AG09319 (cell line): ENCODE measurements around the gene DYNC1I2.

ENCODE experiments used
- DNase-seq: peaks from one replicate; pipeline ENCODE4 v3.0.0-alpha.2; 2010; ENCODE audit warnings: low read depth; ENCODE audit errors: extremely low read depth
- CTCF ChIP-seq: IDR thresholded peaks from 2 replicates; pipeline ENCODE4 v1.5.1; 2011; ENCODE audit warnings: low read depth, mild to moderate bottlenecking, inconsistent platforms, low read length, moderate library complexity

DYNC1I2 gene

DNA sequence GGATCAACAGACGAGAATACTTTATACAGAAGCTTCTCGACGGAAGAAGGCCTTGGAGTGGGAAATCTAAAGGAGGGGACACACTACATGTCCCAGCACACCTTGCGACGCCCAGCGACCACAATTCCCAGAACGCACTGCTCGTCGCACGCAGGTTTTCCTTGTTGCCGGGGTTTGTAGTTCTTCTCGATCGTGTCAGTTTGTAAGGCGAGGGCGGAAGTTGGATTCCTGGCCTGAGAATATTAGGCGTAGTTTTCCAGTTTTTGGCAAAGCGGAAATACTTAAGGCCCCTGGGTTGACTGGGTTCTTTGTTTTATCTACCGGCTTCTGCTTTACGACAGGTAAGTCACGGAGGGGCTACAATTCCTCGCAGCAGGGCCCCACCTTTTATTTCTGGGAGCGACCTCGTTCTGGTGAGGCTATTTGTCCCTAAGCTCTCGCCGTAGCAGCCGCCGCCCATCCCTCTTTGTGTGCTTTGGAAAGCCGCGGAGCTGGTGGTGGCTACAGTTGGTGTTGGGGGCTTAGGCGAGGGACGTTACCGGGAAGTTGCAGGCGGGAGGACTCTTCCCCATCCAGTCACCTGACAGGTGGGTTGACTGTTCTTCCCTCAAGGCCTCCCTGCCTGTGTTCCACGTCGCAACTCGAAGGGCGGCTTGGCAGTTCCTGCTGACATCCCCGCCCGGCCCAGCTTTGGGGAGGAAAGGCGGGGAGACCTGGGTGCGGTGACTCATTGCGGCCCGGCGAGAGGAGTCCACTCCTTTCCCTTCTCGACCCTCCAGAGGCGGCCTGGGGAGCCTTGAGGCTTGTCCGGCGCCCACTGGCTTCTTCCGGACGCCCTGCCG is at the start of gene DYNC1I2:
DYNC1I2 (plus strand) TSS at position 183 of the 842 bp plus-strand sequence. CDS start 2,687 bp downstream, outside the sequence.
- DNase-seq = peak; percentile 87
- no peak for TF ChIP-seq CTCF

DNA sequence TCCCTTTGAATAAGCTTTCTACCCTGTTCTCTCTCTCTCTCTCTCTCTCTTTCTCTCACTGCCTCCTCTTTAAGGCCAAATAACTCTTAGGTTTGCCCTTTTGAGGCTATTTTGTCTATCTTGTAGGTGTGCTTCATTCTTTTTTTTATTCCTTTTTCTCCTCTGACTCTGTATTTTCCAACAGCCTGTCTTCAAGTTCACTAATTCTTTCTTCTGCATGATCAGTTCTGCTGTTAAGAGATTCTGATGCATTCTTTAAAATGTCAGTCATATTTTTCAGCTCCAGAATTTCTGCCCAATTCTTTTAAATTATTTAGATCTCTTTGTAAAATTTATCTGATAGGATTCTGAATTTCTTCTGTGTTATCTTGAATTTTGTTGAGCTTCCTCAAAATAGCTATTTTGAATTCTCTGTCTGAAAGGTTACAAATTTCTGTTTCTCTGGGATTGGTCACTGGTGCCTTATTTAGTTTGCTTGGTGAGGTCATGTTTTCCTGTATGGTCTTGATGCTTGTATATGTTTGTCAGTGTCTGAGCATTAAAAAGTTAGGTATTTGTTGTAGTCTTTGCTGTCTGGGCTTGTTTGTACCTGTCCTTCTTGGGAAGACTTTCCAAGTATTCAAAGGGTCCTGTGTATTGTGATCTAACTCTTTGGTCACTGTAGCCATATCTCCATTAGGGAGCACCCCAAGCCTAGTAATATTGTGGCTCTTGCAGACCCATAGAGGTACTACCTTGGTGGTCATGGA is 35.4 kb upstream of the DYNC1I2 start:
- TF ChIP-seq CTCF = no peak
- no peak for DNase-seq

DNA sequence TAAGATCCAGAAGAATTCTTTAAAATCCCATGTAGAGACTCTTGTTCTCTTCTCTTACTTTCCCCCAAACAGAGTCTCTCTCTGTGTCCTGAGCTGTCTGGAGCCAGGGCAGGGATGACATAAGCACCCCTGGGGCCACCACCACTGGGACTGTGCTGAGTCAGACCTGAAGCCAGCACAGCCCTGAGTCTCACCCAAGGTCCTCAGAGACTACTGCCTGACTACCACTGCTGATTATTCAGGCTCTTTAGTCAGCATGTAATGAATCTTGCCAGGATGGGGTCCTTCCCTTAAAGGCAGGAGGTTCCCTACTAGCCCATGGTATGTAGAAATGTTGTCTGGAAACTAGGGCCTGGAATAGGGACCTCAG is 34.9 kb upstream of the DYNC1I2 start:
- no peak for DNase-seq
- TF ChIP-seq CTCF = no peak

- no peak for DNase-seq
- no peak for TF ChIP-seq CTCF
Measured at GRCh38 chr2:171655586-171655985, 31.7 kb upstream of the DYNC1I2 start.

GRCh38 chr2:171667041-171667440 is 20.2 kb upstream of the DYNC1I2 start:
- no peak for DNase-seq
- TF ChIP-seq CTCF = no peak

- DNase-seq = no peak
- no peak for TF ChIP-seq CTCF
Measured at GRCh38 chr2:171668183-171668582, 19.1 kb upstream of the DYNC1I2 start.

GRCh38 chr2:171669121-171669520 is 18.1 kb upstream of the DYNC1I2 start:
- DNase-seq = no peak
- TF ChIP-seq CTCF = no peak
